Left ventricle myocardium superior (tissue), 1 donor: ENCODE results near the gene DTX4. TPM values are rescaled to one million over a fixed set of nuclear protein-coding genes. Genes with fewer than 3 reads are reported as not detected.

ENCODE experiments used
- ATAC-seq: fragments of 200-7000 bp; cut with Tn5 transposase; one replicate; pipeline ENCODE4 v1.9.1; 2020; ENCODE audit warnings: mild to moderate bottlenecking, moderate library complexity
- DNase-seq: peaks from one replicate; pipeline ENCODE4 v3.0.0-alpha.2; 2020
- intact Hi-C: fragments of 100-400 bp; cut with micrococcal nuclease; formaldehyde crosslinking; loops from one replicate; pipeline ENCODE4 v1.11.0; 2022
- total RNA-seq: library from RNA; stranded (reverse); fragmentation: NEBNext Ultra II Directional; extraction: Animal tissue kit (Norgen Biotek cat#: 25700); gene quantifications from one replicate; pipeline ENCODE4 v1.2.1, GENCODE V29; 2021
- donor health status: DM: no; HTN: yes; CAD: no; lungs with severe emphysema.

Gene DTX4
- total RNA-seq, 1 donor from 2014 or later: 2.6 TPM

DNA sequence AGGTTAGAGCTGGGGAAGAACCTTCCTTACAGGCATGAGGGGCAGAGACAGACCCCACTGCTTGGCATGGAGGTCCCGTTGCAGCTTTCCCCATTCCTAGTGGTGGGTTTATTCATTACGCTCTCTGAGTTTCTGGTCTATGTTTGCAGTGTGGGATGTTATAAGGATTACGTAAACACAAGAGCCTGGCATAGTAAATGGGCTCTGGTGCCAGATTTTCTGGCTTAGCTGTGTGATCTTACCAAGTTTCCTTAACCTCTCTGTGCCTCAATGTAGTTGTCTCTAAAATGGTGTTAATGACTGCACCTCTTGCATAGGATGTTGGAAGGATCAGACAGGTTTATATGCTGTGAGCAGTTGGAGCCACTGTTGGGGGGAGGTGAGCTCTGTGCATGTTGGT lies 15.1 kb downstream of the DTX4 start:
- intact Hi-C loops: no loop called here
- ATAC-seq: peak; percentile 32
- DNase-seq: no peak

DNA sequence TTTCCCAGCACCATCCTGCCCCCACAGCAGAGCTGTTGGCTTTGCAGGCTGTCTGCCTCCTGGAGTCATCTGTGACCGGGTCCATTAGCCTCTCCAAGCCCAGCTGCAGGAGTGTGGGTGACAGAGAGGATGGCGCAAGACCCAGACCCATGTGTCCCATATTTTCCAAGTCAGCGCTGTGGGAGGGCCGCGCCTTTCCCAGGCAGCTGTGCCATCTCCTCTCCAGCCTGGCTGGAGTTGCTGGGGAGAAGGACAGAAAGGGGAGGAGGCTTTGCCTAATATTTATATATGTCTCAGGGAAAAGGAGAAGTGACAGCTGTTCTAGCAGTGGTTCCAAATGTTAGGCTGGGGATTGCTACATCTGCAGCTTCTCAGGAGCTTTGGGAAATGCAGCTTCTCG lies 15.7 kb downstream of the DTX4 start:
- ATAC-seq (peak; percentile 92), DNase-seq (peak; percentile 81)
- intact Hi-C loops: no loop called here

- no peak for ATAC-seq
- no peak for DNase-seq
- intact Hi-C loops: no loop called here
Measured at GRCh38 chr11:59188954-59189353, 17.0 kb downstream of the DTX4 start.

GRCh38 chr11:59189986-59190385 lies 18.1 kb downstream of the DTX4 start:
- intact Hi-C loops: no loop called here
- ATAC-seq (no peak), DNase-seq (no peak)

GRCh38 chr11:59191095-59191494 lies 19.2 kb downstream of the DTX4 start:
- no peak for ATAC-seq
- intact Hi-C loops: no loop called here
- DNase-seq: no peak

- ATAC-seq: no peak
- intact Hi-C loops: no loop called here
- no peak for DNase-seq
Measured at GRCh38 chr11:59191890-59192289, 20.0 kb downstream of the DTX4 start.

DNA sequence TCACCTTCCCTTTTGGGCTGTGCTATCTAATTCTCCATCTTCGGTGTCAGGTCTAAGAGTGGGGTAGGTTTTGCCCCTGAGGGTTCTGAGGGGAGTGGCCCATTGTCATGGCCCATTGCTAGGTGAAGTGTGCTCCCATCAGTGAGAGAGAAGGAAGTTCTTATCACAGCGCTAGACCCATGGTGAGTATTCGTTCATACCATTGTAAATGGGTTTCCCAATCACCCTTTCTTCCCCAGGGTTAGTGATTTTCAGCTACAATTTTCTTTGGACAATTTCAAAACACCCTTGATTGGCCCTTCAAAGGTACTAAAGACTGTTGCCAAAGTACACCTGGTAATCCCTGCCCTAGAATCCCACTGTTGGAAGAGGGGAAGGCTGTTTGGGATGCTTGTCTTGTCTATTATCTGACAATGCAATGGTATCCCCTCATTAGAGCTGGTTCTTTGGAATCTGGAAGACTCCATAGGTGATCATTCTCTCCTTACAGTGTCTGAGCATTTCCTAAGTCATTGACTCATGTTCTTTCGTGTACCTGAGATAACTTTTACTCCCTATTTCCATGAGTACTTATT lies 20.6 kb downstream of the DTX4 start:
- DNase-seq (no peak), ATAC-seq (no peak)
- intact Hi-C loops: no loop called here

GRCh38 chr11:59193587-59194130 lies 21.7 kb downstream of the DTX4 start:
- intact Hi-C loops: no loop called here

GRCh38 chr11:59195586-59195985 lies 23.7 kb downstream of the DTX4 start:
- ATAC-seq (no peak), DNase-seq (no peak)
- intact Hi-C loops: no loop called here

More at GRCh38 chr11:59193587-59194130, 21.7 kb downstream of the DTX4 start:
- DNase-seq (no peak), ATAC-seq (no peak)

DNA sequence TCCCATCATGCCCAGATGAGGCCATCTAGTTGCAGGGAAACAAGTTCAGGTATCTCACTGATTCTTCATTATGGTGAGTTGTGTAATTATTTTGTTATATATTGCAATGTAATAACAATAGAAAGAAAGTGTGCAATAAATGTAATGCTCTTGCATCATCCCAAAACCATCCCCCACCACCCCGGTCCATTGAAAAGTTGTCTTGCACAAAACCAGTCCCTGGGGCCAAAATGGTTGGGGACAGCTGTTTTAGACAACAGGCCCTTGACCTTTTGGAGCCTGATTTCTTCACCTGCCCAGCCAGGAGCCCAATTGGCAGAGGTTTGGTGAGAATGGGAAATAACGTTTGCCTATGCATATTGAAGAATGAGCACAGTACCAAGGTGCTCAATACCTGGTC lies 24.8 kb downstream of the DTX4 start:
- intact Hi-C loops: no loop called here
- ATAC-seq (no peak), DNase-seq (no peak)

GRCh38 chr11:59197991-59198390 lies 26.1 kb downstream of the DTX4 start:
- DNase-seq: peak; percentile 87
- intact Hi-C loops: no loop called here
- peak; percentile 94 for ATAC-seq

- ATAC-seq (no peak), DNase-seq (no peak)
- intact Hi-C loops: no loop called here
Measured at GRCh38 chr11:59198726-59199125, 26.8 kb downstream of the DTX4 start.

DNA sequence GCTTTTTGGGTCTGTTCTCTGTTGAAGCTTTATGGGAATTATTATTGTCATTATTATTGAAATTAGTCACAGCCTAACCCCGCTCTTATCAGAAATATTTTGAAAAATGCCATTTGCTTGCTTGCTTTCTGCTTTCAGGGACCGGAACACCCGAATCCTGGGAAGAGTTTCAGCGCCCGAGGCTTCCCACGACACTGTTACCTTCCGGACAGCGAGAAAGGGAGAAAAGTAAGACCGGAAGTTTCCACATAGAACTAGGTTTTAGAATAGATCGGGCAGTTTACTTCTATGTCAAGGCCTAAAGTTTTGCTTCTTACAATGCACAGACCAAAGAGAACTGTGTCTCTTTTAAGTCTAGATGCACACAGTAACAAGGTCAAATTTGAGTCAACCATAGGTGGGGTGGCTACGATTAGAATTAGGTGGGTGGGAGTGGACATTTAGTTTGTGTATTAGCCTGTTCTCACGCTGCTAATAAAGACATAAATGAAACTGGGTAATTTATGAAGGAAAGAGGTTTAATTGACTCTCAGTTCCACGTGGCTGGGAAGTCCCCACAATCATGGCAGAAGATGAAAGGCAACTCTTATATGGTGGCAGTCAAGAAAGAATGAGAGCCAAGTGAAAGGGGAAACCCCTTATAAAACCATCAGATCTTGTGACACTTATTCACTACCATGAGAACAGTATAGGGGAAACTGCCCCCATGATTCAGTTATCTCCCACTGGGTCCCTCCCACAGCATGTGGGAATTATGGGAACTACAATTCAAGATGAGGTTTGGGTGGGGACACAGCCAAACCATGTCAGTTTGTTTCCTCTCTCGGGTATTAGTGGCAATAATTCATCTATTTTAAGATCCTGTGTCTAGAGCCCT lies 27.9 kb downstream of the DTX4 start:
- intact Hi-C loops: no loop called here
- ATAC-seq: no peak
- DNase-seq: no peak

- intact Hi-C loops: no loop called here
- ATAC-seq: peak; percentile 59
Measured at GRCh38 chr11:59200423-59200746, 28.5 kb downstream of the DTX4 start.

GRCh38 chr11:59201353-59201752 lies 29.4 kb downstream of the DTX4 start:
- intact Hi-C loops: no loop called here
- DNase-seq (no peak), ATAC-seq (no peak)

More at GRCh38 chr11:59200423-59200746, 28.5 kb downstream of the DTX4 start:
- DNase-seq: no peak

DNA sequence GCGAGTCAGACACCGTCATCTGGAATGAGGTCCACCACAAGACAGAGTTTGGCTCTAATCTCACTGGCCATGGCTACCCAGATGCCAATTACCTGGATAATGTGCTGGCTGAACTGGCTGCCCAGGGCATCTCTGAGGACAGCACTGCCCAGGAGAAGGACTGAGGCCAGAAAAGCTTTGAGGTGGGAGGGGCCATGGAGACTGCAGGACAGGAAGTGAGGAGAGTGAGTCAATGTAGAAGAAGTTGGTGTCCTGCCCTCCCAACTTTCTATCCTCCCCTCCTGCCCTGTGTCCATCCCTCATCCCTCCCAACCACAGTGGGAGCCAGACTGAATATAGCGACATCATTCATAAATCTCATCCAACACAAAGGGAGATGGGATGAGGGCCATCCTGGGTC lies 32.8 kb downstream of the DTX4 start:
- intact Hi-C loops: loop anchor here (5.0 kb wide), 1 partner anchor 32 kb away; the partner anchor contains the start of gene DTX4
- DNase-seq (no peak), ATAC-seq (no peak)

DNA sequence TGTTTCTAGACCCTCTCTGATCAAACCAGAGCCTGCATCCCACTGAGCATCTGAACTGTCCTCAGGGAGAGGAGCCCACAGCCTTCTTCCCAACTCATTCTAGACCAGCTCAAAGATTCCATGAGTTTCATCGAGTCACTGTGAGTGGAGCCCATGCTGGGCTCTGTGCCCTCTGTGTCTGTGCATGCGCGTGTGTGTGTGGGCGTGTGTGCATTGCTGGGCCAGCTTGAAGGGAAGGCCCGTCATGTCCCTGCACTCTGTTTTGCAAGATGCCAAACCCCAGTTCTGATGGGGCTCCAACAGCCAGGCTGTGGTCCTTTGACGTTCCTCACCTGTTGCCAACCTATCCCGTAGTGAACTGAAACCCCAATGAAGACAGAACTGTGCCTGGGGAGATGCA lies 33.7 kb downstream of the DTX4 start:
- intact Hi-C loops: loop anchor here (5.0 kb wide), 1 partner anchor 33 kb away; the partner anchor contains the start of gene DTX4
- no peak for ATAC-seq
- no peak for DNase-seq

GRCh38 chr11:59206635-59207034 lies 34.7 kb downstream of the DTX4 start:
- DNase-seq (no peak), ATAC-seq (peak; percentile 61)
- intact Hi-C loops: loop anchor here (5.0 kb wide), 1 partner anchor 34 kb away; the partner anchor contains the start of gene DTX4

DNA sequence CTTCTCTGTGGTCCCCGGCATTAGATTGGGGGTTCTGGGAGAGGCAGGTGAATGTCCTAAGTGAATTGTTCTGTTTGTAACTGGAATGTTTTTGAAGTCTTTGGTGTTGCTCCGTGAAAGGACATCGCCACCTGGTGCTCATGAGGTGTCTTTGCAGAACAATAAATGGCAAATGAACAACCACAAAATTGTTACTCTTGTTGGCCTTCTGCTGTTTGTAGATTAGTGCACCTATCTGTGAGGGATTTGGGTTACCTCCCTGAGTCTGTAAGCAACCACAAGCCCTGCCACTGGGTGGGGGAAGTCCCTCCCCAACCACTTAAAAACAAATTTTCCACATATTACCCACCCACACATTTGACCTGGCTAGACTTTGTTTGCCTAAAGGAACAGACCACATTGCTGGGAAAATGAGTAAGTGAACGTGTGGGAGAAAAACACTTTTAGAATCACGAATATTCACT lies 36.1 kb downstream of the DTX4 start:
- peak; percentile 61 for ATAC-seq
- intact Hi-C loops: loop anchor here (5.0 kb wide), 1 partner anchor 36 kb away; the partner anchor contains the start of gene DTX4
- DNase-seq: no peak

DNA sequence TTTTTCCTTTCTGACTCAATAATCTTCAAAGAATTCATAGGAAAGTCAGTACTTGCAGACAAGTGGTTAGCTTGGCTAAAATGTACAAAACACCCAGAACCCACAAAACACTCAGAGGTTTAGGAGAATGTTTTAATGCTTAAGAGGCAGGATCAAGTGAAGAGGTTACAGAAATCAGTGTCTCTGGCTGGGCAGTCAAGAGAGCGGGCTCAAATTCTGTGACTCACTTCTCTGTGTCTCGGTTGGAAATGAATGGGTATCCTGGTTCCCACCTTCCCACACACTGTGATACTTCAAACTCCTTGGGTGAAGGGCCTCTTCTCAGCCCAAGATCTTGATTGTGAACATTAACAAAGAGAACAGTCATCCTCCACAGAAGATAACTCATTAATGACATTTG lies 37.0 kb downstream of the DTX4 start:
- intact Hi-C loops: loop anchor here (5.0 kb wide), 1 partner anchor 37 kb away; the partner anchor contains the start of gene DTX4
- DNase-seq (no peak), ATAC-seq (no peak)
